ENCODE measurements around the gene PPIE.

GRCh38 chr1:39711966-39712340, 26.7 kb upstream of the PPIE start:
- TF ChIP-seq CTCF (IDR thresholded peaks at IDR 0.05) (no peak), ZFX (IDR thresholded peaks at IDR 0.05; ENCODE audit: borderline replicate concordance) (no peak)

All from 22Rv1 (cell line).